HG03064 (cell line): Measurements from ENCODE around the gene ERC2.
A peak's percentile ranks its signal among the peaks of the same experiment; 100 is the strongest.

Source experiments
- ATAC-seq: cut with Tn5 transposase; IDR thresholded peaks from one replicate; pipeline ENCODE4 v1.9.1; 2021; ENCODE audit warnings: low read depth; ENCODE audit not compliant: unreplicated experiment

Gene ERC2

DNA sequence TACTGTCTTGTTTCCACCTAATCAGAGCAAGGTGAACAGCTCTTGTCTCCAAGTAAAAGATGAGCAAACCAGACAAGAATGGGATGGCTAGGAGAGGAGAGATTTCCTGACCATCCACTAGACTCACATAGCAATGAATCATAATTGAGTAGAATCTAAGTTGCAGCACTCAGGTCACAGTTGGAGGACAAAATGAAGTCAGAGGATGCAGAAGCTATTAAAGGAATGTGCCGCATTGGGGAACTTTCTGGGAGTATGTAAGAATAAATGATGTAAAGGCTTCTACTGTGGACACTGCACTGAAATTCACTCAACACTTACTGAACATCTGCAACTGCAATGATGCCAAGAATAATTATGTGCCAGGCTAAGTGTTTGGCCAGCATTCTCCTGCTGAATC, 763.7 kb downstream of the ERC2 start:
- no peak for ATAC-seq

DNA sequence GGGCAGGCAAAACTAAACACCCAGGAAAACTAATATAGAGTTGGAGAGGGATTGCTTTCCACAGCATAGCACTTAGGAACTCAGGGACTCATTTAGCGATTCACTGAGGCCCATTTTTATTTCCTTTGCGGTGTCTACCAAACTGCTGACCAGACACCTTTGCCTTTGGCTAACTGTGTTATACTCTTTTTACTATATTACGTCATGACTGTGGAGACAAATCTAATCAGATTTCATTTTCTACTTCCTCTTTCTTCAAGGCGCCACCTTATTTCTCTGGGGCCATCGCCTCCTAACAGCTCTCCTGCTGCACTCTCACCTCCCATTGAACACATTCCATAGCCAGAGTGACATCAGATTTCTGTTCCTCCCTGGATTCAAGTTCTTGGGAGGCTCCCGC, 765.4 kb downstream of the ERC2 start:
- ATAC-seq = no peak

GRCh38 chr3:55701997-55702396, 766.3 kb downstream of the ERC2 start:
- no peak for ATAC-seq

GRCh38 chr3:55698831-55699230, 769.4 kb downstream of the ERC2 start:
- no peak for ATAC-seq

GRCh38 chr3:55697177-55697865, 770.9 kb downstream of the ERC2 start:
- ATAC-seq = no peak

DNA sequence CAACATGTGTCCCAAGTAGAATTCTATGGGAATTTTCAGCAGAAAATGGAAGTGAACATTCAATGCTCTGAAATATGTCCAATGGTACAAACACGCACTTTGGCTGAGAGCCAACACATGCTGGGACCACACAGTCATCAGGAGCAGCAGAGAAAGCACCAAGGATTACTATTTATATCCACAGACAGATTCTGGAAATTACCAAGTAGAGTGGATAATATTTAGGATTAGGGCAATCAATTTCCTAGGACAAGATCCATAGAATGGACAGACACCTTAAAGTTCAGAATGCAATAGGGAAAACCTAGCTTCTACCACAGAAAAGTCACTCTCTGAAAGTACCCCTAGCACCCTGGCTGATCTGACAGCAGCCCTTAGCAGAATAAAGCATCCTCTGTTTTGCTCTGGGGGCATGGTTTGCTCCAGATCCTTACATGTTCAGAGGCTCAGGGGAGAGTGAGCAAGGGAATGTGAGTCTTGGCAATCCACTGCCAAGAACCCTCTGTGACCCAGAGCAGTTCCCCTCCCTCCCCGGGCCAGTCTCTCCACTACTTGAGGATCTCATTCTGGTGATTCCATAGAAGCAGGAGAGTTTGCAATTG, 775.2 kb downstream of the ERC2 start:
- no peak for ATAC-seq

DNA sequence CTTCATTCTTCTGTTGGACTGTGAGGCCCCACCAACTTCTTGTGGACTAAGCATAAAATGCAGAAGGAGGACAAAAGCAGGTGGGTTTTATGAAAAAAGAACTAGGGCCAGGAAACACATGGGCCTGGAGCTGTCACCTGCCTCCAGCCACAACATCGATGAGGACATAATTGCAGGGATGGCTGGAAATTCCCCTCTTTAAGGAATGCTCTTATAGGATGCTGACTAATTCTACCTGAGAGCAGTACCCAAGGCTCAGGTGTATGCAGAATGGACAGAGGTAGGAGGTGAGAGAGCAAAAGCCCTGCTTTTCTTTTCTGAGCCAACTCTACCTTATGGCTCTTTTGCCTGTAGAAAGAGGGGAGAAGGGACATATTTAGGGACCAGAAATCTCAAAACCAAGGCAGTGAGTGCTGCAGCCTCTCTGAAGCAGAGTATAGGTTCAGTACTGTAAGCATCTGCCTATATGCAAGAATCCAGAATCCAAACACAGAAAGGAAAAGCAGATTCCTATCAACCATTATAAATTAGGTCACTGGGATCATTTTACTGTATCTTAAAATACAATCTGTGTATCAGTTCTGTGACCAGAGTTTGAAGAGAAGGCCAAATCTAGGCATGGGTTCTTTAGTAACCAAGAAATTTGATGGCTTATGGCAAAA, 775.8 kb downstream of the ERC2 start:
- no peak for ATAC-seq

GRCh38 chr3:55691141-55691540, 777.1 kb downstream of the ERC2 start:
- ATAC-seq = no peak

- ATAC-seq = no peak
Observed at GRCh38 chr3:55690726-55691125, 777.5 kb downstream of the ERC2 start.

- ATAC-seq = no peak
Observed at GRCh38 chr3:55690177-55690576, 778.1 kb downstream of the ERC2 start.

DNA sequence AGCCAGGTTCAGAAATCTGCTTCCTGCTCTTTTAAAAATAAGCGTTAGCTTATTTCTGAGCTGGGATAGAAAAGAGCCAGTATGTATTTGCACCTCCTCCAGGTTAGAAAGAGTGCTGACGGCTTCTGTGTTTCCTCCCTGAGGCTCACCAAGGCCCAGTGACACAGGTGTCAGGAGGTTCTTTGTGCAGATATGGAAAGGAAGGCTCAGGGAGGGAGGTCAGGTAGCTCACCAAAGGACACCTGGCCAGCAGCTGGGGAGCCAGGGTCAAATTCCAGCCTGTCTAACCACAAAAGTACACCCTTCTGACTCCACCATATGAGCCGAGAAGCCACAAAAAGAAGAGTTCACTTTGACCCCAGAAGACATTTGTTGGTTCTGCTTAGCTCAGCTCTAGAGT, 780.1 kb downstream of the ERC2 start:
- ATAC-seq = no peak

- no peak for ATAC-seq
Observed at GRCh38 chr3:55687526-55687925, 780.7 kb downstream of the ERC2 start.

- no peak for ATAC-seq
Observed at GRCh38 chr3:55686426-55687254, 781.6 kb downstream of the ERC2 start.

DNA sequence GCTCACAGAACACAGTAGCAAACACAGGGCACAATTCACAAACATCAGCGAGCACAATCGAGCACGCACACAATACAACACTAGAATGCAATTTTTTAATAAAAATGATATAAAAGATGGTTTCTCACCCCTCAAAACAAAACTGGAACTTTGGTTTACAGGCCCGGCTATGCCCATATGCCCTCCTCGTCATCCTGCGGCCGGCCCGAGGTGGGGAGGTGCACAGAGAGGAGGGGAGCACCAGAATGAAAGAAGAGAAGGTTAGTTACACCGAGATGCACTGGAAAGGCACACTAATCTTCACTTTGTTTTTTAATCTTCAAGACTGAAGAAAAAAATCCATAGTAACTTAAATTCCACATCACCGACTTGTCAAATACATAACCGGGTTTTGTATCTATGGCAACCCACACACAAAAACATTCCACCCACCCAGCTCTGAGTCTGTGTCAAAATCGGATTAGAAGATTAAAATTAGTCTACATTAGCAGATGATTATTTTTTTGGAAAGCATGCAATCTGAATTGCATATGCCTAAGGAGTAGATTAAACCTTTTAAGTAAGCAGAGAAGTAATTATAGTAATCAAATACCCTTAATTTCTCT, 784.5 kb downstream of the ERC2 start:
- no peak for ATAC-seq

- no peak for ATAC-seq
Observed at GRCh38 chr3:55682461-55682860, 785.8 kb downstream of the ERC2 start.

DNA sequence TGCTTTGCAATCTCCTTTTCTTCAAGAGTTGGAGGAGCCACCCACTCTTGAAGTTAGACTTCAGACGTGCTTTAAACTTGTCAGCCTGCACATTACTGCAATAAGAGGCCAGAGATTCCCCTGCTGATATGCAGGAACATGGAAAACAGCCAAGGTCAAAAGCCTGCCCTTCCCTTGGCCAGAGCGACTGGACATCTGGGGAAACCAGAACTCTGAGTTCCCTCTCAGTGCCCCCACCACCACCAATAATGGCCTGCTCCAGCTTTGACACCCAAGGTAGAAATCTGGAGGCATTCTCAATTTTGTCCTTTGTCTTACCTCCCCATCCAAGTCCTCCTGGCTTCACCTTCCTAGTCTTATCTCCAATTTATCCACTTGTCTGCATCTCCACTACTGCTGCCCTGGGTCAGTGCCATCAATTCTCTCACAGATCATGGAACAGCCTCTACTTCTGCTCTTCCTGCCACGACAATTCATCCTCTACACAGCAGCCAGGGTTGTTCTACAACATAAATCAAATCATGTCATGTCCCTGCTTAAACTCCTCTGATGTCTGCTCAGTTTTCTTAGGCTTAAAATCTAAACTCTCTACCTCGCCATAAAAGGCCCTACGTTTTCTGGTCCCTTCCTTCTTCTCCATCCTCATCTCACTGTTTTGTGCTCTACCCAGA, 789.6 kb downstream of the ERC2 start:
- no peak for ATAC-seq

DNA sequence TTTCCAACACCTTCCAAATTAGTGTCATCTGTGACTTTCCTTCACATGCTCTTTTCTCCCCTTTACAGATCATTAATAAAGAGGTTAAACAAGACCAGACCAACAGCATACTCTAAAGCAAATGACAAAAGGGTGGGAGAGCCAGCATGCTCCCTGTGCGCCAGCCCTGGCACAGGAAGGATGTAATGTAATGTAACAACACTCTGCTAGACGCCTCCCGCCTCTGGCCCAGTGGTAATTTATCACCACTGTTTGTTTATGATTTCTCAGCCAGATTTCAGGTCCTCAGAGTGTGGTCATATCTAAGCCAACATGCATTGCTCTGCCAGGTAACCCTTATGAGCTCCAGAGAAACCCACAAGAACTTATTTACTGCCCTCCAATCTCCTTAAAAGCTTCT, 791.6 kb downstream of the ERC2 start:
- no peak for ATAC-seq

DNA sequence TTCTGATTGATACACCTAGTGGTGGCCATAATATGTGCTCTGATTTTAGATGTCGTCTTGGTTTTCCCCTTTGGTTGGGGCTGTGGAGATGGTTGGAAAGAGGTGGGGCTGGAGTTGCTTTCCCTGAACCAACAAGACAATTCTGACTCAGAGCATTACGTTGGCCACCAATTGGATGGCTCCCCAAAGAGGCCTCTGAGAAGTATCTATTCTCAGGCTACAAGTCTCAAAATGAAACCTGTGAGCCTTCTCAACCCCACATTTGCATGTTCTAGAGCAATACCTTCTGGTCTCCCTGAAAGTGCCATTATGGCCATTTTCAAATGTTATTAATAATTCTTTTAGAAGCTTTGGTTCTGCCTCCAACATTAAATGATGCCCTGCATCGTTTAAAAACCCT, 792.8 kb downstream of the ERC2 start:
- ATAC-seq = peak; percentile 99

GRCh38 chr3:55673764-55674163, 794.5 kb downstream of the ERC2 start:
- ATAC-seq = no peak

GRCh38 chr3:55669133-55669532, 799.1 kb downstream of the ERC2 start:
- ATAC-seq = no peak
